Measurements from ENCODE around the gene MYOM1. TPM values are rescaled to one million over a fixed set of nuclear protein-coding genes. Genes with fewer than 3 reads are reported as not detected.
"Not testable (repeated sequence)": the region's sequence is repeated elsewhere in the genome, so short reads cannot be mapped to it uniquely, and the experiment has no call there.

Gene MYOM1
- total and polyA plus RNA-seq, 2 donors from 2014 or later: 2.1 to 6.8 TPM

DNA sequence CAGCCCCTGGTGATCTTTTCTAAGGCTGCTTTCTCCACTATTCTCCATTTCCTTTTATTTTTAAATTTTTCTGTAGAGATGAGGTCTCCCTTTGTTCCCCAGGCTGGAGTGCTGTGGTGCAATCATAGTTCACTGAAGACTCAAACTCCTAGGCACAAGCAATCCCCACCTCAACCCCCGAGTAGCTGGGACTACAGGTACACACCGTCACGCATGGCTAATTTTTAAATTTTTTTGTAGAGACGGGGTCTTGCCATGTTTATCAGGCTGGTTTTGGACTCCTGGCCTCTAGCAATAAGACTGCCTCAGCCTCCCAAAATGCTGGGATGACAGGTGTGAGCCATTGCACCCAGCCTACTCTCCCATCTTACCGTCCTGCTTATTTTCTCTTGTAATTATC lies 184.1 kb downstream of the MYOM1 start:
- intact Hi-C loops (cut with DNase I): no loop called here
- H3K9ac ChIP-seq (ENCODE audit: low read length in 3 of 3): no peak overlapping the region
- TF ChIP-seq, protein P1, sequence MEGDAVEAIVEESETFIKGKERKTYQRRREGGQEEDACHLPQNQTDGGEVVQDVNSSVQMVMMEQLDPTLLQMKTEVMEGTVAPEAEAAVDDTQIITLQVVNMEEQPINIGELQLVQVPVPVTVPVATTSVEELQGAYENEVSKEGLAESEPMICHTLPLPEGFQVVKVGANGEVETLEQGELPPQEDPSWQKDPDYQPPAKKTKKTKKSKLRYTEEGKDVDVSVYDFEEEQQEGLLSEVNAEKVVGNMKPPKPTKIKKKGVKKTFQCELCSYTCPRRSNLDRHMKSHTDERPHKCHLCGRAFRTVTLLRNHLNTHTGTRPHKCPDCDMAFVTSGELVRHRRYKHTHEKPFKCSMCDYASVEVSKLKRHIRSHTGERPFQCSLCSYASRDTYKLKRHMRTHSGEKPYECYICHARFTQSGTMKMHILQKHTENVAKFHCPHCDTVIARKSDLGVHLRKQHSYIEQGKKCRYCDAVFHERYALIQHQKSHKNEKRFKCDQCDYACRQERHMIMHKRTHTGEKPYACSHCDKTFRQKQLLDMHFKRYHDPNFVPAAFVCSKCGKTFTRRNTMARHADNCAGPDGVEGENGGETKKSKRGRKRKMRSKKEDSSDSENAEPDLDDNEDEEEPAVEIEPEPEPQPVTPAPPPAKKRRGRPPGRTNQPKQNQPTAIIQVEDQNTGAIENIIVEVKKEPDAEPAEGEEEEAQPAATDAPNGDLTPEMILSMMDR (IDR thresholded peaks at IDR 0.05; ENCODE audit: borderline replicate concordance, extremely low read depth, insufficient read depth): no peak
- no peaks in the 10 kb centered on the region for H3K36me3 ChIP-seq (ENCODE audit: control insufficient read depth in 2 of 3, insufficient read depth in 3 of 3, low read length in 3 of 3)
- DNase-seq (peak in 1 of 5 donors; percentile 19), FAIRE-seq (no peak)
- H3K27ac ChIP-seq (ENCODE audit: low read depth in 2 of 2, low read length in 2 of 2): no peak overlapping the region
- no peak overlapping the region for H3K4me3 ChIP-seq (ENCODE audit: low read length in 3 of 3)
- no peaks in the 10 kb centered on the region for H3K9me3 ChIP-seq (ENCODE audit: control insufficient read depth in 2 of 3, insufficient read depth in 1 of 3, low read length in 3 of 3)
- H3K4me1 ChIP-seq (ENCODE audit: control insufficient read depth in 2 of 3, insufficient read depth in 2 of 3, low read depth in 1 of 3, low read length in 3 of 3): no peaks in the 10 kb centered on the region
- H3K27me3 ChIP-seq (ENCODE audit: control insufficient read depth, insufficient read depth, low read length): no peaks in the 10 kb centered on the region

DNA sequence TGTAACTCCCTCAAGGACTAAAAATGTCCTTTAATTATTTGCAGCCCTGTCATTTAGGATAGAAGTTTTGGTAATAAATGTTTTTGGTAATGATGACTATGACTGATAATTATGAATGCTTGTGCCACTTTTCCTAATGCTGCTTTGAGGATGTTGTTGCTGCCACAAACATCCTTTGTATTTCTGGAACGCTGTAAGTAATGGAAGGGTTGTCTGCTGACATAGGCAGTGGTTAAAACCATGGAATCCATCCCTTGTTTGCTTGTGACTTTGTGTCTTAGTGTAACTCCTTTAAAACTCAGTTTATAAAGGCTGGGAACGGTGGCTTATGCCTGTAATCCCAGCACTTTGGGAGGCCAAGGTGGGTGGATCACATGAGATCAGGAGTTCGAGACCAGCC lies 187.0 kb downstream of the MYOM1 start:
- Histone ChIP-seq H3K27me3 (ENCODE audit: control insufficient read depth, insufficient read depth, low read length) (no peaks in the 10 kb centered on the region), H3K27ac (ENCODE audit: low read depth in 2 of 2, low read length in 2 of 2) (no peak overlapping the region), H3K4me1 (ENCODE audit: control insufficient read depth in 2 of 3, insufficient read depth in 2 of 3, low read depth in 1 of 3, low read length in 3 of 3) (peaks cover 0 to 2% (median 0%) of the 10 kb centered on the region in 3 donors), H3K9ac (ENCODE audit: low read length in 3 of 3) (no peak overlapping the region), H3K36me3 (ENCODE audit: control insufficient read depth in 2 of 3, insufficient read depth in 3 of 3, low read length in 3 of 3) (no peaks in the 10 kb centered on the region), H3K4me3 (ENCODE audit: low read length in 3 of 3) (no peak overlapping the region), H3K9me3 (ENCODE audit: control insufficient read depth in 2 of 3, insufficient read depth in 1 of 3, low read length in 3 of 3) (no peaks in the 10 kb centered on the region)
- no peak for DNase-seq
- TF ChIP-seq, protein P1 (IDR thresholded peaks at IDR 0.05; ENCODE audit: borderline replicate concordance, extremely low read depth, insufficient read depth): no peak
- intact Hi-C loops (cut with DNase I): no loop called here
- FAIRE-seq: no peak

DNA sequence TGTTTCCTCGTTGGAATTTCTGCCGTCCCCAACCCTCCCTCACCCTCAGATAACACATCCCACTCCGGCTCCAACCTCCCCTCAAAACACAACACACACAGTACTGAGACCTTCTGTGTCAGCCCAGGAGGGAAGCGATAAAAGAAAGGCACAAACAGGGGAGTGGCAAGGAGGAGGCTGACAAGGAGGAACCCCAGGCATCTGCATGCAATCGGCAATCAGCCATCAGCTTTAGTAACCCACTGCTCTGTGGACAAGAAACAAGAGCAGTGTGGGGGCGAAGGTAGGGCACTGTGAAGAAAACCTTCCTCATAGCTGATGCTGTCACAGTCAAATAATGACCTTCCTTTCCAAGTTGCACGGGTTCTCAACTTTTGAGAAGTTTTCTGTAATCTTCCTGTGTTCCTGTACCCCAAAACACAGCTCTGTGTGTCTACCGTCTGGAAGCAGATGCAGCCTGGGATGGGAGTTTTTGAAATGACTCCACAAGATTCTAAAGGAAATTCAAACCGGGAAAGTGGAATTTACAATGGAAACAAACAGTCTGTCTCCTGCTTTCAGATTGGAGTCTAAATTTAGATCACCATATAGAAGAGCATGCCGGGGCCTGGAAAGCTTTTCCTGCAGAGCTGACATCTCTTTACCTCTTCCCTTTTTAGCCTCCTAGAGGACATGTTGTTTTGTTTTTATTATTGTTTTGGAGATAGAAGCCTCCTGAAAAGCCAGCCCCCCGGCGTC lies 190.4 kb downstream of the MYOM1 start:
- TF ChIP-seq, protein P1 (IDR thresholded peaks at IDR 0.05; ENCODE audit: borderline replicate concordance, extremely low read depth, insufficient read depth): no peak
- H3K27me3 ChIP-seq (ENCODE audit: control insufficient read depth, insufficient read depth, low read length): no peaks in the 10 kb centered on the region
- intact Hi-C loops (cut with DNase I): no loop called here
- DNase-seq (peak in 3 of 5 donors; percentile 35 to 89 (median 78)), FAIRE-seq (no peak)
- H3K36me3 ChIP-seq (ENCODE audit: control insufficient read depth in 2 of 3, insufficient read depth in 3 of 3, low read length in 3 of 3): no peaks in the 10 kb centered on the region
- H3K27ac ChIP-seq (ENCODE audit: low read depth in 2 of 2, low read length in 2 of 2): no peak overlapping the region
- H3K9ac ChIP-seq (ENCODE audit: low read length in 3 of 3): no peak overlapping the region
- H3K4me3 ChIP-seq (ENCODE audit: low read length in 3 of 3): no peak overlapping the region
- H3K9me3 ChIP-seq (ENCODE audit: control insufficient read depth in 2 of 3, insufficient read depth in 1 of 3, low read length in 3 of 3): no peaks in the 10 kb centered on the region
- peaks cover 0 to 14% (median 3%) of the 10 kb centered on the region in 3 donors for H3K4me1 ChIP-seq (ENCODE audit: control insufficient read depth in 2 of 3, insufficient read depth in 2 of 3, low read depth in 1 of 3, low read length in 3 of 3)

DNA sequence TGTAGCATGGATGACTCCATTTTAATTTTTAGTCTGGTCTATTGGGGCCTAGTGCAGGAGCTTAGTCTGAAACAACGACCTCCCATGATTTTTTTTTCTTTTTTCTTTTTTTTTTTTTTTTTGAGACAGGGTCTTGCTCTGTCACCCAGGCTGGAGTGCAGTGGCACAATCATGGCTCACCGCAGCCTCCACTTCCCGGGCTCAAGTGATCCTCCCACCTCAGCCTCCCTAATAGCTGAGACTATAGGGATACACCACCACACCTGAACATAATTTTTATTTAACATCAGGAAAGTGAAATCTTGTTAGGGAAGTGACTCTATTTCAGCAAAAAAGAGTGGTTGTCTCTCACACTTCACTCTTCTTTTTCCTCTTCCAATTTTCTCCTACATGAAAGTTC lies 191.7 kb downstream of the MYOM1 start:
- FAIRE-seq; intact Hi-C loops (cut with DNase I); H3K36me3 ChIP-seq (ENCODE audit: control insufficient read depth in 2 of 3, insufficient read depth in 3 of 3, low read length in 3 of 3); H3K4me3 ChIP-seq (ENCODE audit: low read length in 3 of 3); H3K9me3 ChIP-seq (ENCODE audit: control insufficient read depth in 2 of 3, insufficient read depth in 1 of 3, low read length in 3 of 3); H3K9ac ChIP-seq (ENCODE audit: low read length in 3 of 3); H3K27me3 ChIP-seq (ENCODE audit: control insufficient read depth, insufficient read depth, low read length); DNase-seq: not testable (repeated sequence)
- H3K4me1 ChIP-seq (ENCODE audit: control insufficient read depth in 2 of 3, insufficient read depth in 2 of 3, low read depth in 1 of 3, low read length in 3 of 3): peaks cover 0 to 14% (median 3%) of the 10 kb centered on the region in 3 donors
- peak overlapping the region; percentile 37 to 76 for H3K27ac ChIP-seq (ENCODE audit: low read depth in 2 of 2, low read length in 2 of 2)

Data from kidney (tissue), 14 donors.